Measurements from ENCODE around the gene BCAP31. TPM values are rescaled to one million over a fixed set of nuclear protein-coding genes. Genes with fewer than 3 reads are reported as not detected.
A peak's percentile ranks its signal among the peaks of the same experiment; 100 is the strongest.

BCAP31 gene
- total RNA-seq, 1 experiment from 2014 or later = 522 TPM

DNA sequence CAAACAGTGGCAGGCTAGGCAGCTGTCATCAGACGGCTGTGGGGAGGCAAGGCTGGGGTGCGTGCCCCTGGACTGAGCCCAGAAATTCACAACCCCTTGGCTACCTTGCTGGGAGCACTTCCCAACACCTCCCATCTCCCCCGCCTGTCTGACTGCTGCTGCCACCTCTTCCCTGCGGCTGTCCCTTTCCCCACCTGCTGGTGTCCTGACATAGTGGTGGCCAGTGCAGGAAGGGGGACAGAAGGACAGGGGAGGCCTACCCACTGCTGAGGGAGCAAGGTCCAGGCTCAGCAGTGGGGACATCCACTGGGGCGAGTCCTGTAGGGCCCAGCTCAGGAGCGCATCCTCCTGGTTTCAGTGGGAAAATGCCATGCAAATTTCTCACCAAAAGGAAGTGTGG lies 3.9 kb upstream of the BCAP31 start:
- ChIA-PET POLR2A (ENCODE audit: unreplicated experiment) (no interaction called here), CTCF (no interaction called here)

DNA sequence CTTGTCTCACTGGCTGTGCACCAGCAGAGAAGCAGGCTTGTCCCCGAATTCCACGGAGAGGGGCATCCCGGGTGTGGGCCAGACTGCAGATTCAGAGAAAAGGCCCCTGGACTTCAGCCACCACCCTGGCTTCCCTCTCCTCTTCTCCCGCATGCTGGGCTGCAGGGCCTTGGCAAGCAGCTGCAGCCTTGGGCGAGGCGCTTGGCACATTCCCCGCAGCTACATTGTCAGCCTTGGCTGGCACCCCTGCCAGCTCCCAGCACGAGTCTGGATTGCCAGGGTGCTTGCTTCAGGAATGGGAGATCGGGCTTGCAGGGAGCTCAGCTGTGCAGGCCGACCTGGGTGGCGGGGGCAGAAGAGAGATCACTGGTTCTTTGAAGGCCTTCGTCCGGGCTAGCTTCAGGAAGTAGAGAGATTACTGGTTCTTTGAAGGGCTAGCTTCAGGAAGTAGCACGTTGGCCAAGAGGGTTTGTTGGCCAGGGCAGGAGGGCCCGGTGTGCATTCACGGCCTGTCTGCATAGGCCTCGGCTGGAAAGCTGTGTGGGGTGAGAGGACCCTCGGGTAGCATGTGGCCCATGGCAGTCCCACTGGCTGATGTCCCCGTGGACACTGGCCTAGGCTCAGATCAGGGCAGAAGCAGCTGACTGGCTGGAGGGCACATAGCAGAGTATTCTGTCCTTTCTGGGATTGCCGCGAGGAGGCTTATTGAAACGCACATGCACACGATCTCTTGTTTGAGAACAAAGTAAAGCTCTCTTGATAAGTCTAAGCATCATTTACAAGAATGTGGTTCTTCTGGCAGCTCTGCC lies 3.1 kb upstream of the BCAP31 start:
- H3K9me2 ChIP-seq (ENCODE audit: insufficient read depth) = no peaks in the 10 kb centered on the region
- TF ChIP-seq EZH2 (IDR thresholded peaks at IDR 0.05; ENCODE audit: low read depth) = no peak
- TF ChIP-seq, protein P1, sequence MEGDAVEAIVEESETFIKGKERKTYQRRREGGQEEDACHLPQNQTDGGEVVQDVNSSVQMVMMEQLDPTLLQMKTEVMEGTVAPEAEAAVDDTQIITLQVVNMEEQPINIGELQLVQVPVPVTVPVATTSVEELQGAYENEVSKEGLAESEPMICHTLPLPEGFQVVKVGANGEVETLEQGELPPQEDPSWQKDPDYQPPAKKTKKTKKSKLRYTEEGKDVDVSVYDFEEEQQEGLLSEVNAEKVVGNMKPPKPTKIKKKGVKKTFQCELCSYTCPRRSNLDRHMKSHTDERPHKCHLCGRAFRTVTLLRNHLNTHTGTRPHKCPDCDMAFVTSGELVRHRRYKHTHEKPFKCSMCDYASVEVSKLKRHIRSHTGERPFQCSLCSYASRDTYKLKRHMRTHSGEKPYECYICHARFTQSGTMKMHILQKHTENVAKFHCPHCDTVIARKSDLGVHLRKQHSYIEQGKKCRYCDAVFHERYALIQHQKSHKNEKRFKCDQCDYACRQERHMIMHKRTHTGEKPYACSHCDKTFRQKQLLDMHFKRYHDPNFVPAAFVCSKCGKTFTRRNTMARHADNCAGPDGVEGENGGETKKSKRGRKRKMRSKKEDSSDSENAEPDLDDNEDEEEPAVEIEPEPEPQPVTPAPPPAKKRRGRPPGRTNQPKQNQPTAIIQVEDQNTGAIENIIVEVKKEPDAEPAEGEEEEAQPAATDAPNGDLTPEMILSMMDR (conservative IDR thresholded peaks at IDR 0.05) = no peak
- H3K4me1 ChIP-seq (replicated peaks; ENCODE audit: insufficient read depth) = peaks cover 50% of the 10 kb centered on the region
- peaks cover 70% of the 10 kb centered on the region for H3K79me2 ChIP-seq (ENCODE audit: low read depth)
- peak; percentile 58 to 76 for DNase-seq
- H3K9me3 ChIP-seq (ENCODE audit: insufficient read depth, low read depth) = no peaks in the 10 kb centered on the region
- H3F3A ChIP-seq (ENCODE audit: insufficient read depth, low read depth) = peaks cover 53% of the 10 kb centered on the region
- POLR2A ChIA-PET (ENCODE audit: unreplicated experiment) = interaction anchor here (0.7 kb wide), 1 partner anchor 40 kb away, joined by 3 read pairs; no protein-coding TSS in a partner anchor
- H3K27ac ChIP-seq = peak overlapping the region; percentile 91
- peaks cover 14% of the 10 kb centered on the region for H3K36me3 ChIP-seq (ENCODE audit: low read depth)
- no TSS peak for BruUV-seq (replicated peaks)
- H3K27me3 ChIP-seq (ENCODE audit: insufficient read depth, low read depth) = no peaks in the 10 kb centered on the region
- intact Hi-C loops (cut with micrococcal nuclease; ENCODE audit: unreplicated experiment) = loop anchor here (2.0 kb wide), 1 partner anchor 67 kb away; the partner anchor contains the start of genes IDH3G and SSR4
- H4K20me1 ChIP-seq (ENCODE audit: insufficient read depth) = no peaks in the 10 kb centered on the region; the same call in none of the 2 replicates
- CTCF ChIA-PET = no interaction called here
- H3K4me3 ChIP-seq = peak overlapping the region; percentile 76
- no peak overlapping the region for H2AFZ ChIP-seq
- peak overlapping the region; percentile 91 for H3K4me2 ChIP-seq

More for the DNA sequence above, 3.9 kb upstream of the BCAP31 start:
- Histone ChIP-seq H3K27ac (peak overlapping the region; percentile 91), H3K4me2 (peak overlapping the region; percentile 91), H2AFZ (no peak overlapping the region), H3K4me1 (replicated peaks; ENCODE audit: insufficient read depth) (peaks cover 57% of the 10 kb centered on the region), H3K36me3 (ENCODE audit: low read depth) (peaks cover 13% of the 10 kb centered on the region; the same call in 1 of the 2 replicates), H3K79me2 (ENCODE audit: low read depth) (peaks cover 62% of the 10 kb centered on the region), H3K4me3 (peak overlapping the region; percentile 76; the same call in 1 of the 2 replicates), H3K27me3 (ENCODE audit: insufficient read depth, low read depth) (no peaks in the 10 kb centered on the region), H4K20me1 (ENCODE audit: insufficient read depth) (no peaks in the 10 kb centered on the region), H3F3A (ENCODE audit: insufficient read depth, low read depth) (peaks cover 50% of the 10 kb centered on the region), H3K9me2 (ENCODE audit: insufficient read depth) (no peaks in the 10 kb centered on the region), H3K9me3 (ENCODE audit: insufficient read depth, low read depth) (no peaks in the 10 kb centered on the region)
- TF ChIP-seq, protein P1 (conservative IDR thresholded peaks at IDR 0.05) = no peak
- no peak for TF ChIP-seq EZH2 (IDR thresholded peaks at IDR 0.05; ENCODE audit: low read depth)
- intact Hi-C loops (cut with micrococcal nuclease; ENCODE audit: unreplicated experiment) = no loop called here
- no peak for DNase-seq
- no TSS peak for BruUV-seq (replicated peaks)

DNA sequence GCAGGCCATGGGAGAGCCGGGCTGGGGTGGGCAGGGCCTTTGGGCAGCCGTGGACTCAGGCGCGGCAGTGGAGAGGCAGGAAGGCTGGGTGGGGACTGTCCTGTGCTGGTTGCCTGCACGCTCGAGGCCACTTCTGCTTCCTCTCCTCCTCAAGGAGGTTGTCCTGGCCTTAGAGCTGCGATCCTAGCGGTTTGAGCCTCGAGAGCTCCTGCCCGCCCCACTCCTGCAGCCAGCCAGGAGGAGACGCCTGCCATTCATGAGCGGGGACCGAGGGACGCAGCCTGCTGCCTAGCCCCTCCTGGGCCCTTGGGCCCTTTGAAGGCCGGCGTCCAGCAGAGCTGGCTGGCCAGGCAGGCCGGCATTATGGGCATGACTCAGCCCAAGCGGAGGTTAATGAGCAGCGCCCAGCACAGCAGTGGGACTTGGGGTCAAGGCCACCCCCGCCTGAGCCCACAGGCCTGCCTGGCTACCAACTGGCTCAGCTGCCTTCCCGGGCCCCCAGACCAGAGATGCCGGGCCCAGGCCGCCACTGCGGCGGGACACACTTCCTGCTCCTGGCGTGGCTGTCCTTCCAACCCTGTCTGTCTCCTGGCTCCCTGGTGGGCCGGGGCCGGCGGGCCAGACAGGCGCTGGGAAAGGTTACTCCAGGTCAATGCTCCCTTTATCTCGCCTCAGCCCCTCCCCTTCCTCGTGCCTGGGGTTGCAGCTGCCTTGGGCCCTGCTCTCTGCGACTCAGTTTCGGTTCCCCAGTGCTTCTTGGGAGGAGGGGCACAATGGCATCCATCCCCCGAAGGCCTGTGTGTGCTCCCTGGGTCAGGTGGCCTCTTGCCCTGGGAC lies 2.3 kb upstream of the BCAP31 start:
- peak; percentile 75 to 85 for DNase-seq
- Histone ChIP-seq H3K79me2 (ENCODE audit: low read depth) (peaks cover 78% of the 10 kb centered on the region), H3K27ac (peak overlapping the region; percentile 91), H3K9me3 (ENCODE audit: insufficient read depth, low read depth) (no peaks in the 10 kb centered on the region), H2AFZ (no peak overlapping the region; the same call in 1 of the 2 replicates), H3K9me2 (ENCODE audit: insufficient read depth) (no peaks in the 10 kb centered on the region), H3K4me3 (peak overlapping the region; percentile 76), H3K4me1 (replicated peaks; ENCODE audit: insufficient read depth) (peaks cover 50% of the 10 kb centered on the region), H3K36me3 (ENCODE audit: low read depth) (peaks cover 15% of the 10 kb centered on the region), H4K20me1 (ENCODE audit: insufficient read depth) (no peaks in the 10 kb centered on the region; the same call in none of the 2 replicates), H3K27me3 (ENCODE audit: insufficient read depth, low read depth) (no peaks in the 10 kb centered on the region), H3F3A (ENCODE audit: insufficient read depth, low read depth) (peaks cover 51% of the 10 kb centered on the region), H3K4me2 (peak overlapping the region; percentile 91)
- no TSS peak for BruUV-seq (replicated peaks)
- ChIA-PET CTCF (no interaction called here), POLR2A (ENCODE audit: unreplicated experiment) (no interaction called here)
- TF ChIP-seq, protein P1 (conservative IDR thresholded peaks at IDR 0.05) = no peak
- TF ChIP-seq EZH2 (IDR thresholded peaks at IDR 0.05; ENCODE audit: low read depth) = no peak
- intact Hi-C loops (cut with micrococcal nuclease; ENCODE audit: unreplicated experiment) = loop anchor here (2.0 kb wide), 1 partner anchor 68 kb away; the partner anchor contains the start of genes IDH3G and SSR4
